Smooth muscle cell of the pulmonary artery (primary cell): Measurements from ENCODE around the gene KRTAP10-2. TPM values are rescaled to one million over a fixed set of nuclear protein-coding genes. Genes with fewer than 3 reads are reported as not detected.

ENCODE experiments used
- total RNA-seq: library from RNA; depleted of rRNA; stranded (reverse); fragments of >200 nt; gene quantifications from 2 replicates; pipeline ENCODE4 v1.2.3, GENCODE V29; 2014

KRTAP10-2 gene
- not detected in 2 replicates for total RNA-seq

DNA sequence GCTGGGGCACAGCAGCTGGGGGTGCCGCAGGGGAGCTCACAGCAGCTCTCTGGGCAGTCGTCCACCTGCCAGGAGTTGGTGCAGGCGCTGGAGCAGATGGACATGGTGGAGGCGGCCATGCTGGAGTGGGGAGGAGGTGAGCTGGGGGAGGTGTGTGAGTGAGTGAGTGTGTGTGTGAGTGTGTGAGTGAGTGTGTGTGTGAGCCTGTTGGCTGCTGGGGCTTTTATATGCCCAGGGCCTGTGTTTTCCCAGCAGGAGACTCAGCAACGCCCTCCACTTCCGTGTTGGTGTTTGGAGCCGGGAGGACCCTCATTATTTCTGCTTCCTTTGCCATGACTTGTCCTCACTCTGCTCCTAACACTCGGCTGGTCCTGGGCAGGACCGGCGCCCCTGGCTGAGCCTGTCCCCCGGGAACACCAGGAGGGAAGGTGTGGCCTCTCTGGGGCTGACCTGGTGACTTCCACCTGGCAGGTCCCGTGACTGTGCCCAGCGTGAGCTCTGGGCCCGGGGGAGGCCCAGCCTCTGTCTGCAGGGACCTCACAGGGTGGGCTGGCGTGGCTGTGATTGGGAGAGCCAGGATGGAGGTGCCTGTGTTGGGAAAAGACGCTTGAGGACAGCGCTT, at the start of gene KRTAP10-2:
Gene KRTAP10-2, minus strand, starts transcription at position 166 of the 622 bp plus-strand sequence. Its CDS starts 47 bp downstream, at position 119.

GRCh38 chr21:44600118-44600978, 49.0 kb upstream of the KRTAP10-2 start, which contains the start of gene KRTAP10-7:
KRTAP10-7 (plus strand) TSS chr21:44600597; CDS start chr21:44600622, 25 bp downstream.

DNA sequence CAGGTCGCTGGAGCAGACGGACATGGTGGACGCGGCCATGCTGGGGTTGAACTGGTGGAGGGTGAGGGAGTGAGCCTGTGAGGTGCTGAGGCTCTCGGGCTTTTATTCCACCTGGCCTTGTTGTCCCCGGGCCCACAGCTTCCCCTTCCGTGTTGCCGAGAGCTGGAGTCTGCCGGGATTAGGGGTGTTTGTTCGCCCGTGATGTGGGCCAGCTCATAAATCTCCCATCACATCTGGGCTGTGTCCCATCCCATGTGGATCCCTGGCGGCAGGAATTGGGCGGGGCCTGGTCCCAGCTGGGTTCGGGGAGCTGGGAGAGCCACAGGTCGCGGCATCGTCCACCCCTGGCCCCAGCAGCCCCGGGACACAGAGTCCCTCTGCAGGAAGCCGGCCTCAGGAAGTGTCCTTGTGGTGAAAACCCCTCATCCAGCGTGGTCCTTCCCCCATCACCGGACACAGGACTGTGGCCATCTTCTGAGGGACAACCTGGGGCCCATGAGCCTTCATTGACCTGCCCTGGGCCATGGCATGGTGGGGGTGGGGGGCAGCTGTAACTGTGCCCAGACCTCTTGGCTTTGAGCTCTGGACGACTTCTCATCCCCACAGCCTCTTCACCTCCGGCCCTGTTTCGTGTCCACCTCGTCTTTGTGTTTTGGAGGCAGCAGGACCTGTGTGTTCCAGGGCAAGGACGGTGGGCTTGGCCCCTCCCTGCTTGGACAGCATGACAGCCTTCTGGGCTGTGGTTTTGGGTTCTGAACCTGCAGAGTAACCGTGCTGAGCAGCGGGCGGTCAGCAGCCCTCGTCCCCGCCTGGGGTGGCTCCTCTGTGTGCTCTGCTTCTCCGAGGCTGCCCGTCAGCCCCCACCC, 41.4 kb upstream of the KRTAP10-2 start, which contains the start of gene KRTAP10-6:
Gene KRTAP10-6, minus strand, starts transcription at position 60 of the 866 bp plus-strand sequence. Its CDS starts 21 bp downstream, at position 39.

DNA sequence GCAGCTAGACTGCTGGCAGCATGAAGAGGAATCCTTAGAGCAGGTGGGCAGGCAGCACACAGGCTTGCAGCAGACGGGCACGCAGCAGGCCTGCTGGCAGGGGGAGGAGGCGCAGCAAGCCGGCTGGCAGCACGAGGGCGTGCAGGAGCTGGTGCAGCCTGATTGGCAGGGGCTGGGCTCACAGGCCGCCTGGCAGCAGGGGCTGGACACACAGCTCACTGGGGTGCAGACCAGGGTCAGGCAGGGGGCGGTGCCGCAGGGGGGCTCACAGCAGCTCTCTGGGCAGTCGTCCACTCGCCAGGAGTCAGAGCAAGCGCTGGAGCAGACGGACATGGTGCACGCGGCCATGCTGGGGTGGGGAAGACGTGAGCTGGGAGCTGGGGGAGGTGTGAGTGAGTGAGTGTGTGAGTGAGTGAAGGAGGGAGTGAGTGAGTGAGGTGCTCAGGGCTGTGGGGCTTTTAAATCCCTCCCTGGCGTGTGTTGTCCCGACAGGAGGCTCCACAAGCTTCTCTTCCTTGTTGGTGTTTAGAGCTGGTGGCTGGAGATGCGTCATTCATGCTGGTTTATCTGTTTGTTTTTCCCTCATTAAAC, 29.0 kb upstream of the KRTAP10-2 start, which contains the start of gene KRTAP10-5:
Gene KRTAP10-5, minus strand, starts transcription at position 374 of the 591 bp plus-strand sequence. Its CDS starts 26 bp downstream, at position 348.

DNA sequence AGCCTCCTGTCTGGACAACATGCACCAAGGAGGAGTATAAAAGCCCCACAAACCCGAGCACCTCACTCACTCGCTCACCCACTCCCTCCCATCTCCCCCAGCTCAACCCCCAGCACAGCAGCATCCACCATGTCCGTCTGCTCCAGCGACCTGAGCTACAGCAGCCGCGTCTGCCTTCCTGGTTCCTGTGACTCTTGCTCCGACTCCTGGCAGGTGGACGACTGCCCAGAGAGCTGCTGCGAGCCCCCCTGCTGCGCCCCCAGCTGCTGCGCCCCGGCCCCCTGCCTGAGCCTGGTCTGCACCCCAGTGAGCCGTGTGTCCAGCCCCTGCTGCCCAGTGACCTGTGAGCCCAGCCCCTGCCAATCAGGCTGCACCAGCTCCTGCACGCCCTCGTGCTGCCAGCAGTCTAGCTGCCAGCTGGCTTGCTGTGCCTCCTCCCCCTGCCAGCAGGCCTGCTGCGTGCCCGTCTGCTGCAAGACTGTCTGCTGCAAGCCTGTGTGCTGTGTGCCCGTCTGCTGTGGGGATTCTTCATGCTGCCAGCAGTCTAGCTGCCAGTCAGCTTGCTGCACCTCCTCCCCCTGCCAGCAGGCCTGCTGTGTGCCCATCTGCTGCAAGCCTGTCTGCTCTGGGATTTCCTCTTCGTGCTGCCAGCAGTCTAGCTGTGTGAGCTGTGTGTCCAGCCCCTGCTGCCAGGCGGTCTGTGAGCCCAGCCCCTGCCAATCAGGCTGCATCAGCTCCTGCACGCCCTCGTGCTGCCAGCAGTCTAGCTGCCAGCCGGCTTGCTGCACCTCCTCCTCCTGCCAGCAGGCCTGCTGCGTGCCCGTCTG, 22.5 kb upstream of the KRTAP10-2 start, which contains the start of gene KRTAP10-4:
Gene KRTAP10-4, plus strand, starts transcription at position 100 of the 827 bp plus-strand sequence. Its CDS starts 30 bp downstream, at position 130.

GRCh38 chr21:44558695-44559094, 7.4 kb upstream of the KRTAP10-2 start, which contains the start of gene KRTAP10-3:
KRTAP10-3 (minus strand) TSS chr21:44558795; CDS start chr21:44558715, 80 bp downstream.

GRCh38 chr21:44539991-44540666, 11.2 kb downstream of the KRTAP10-2 start, which contains the start of gene KRTAP10-1:
KRTAP10-1 (minus strand) TSS chr21:44540195; CDS start chr21:44540150, 45 bp downstream.

Other genes with a start within 250 kb of the KRTAP10-2 start
- gene CFAP410, start 212.1 kb downstream of the KRTAP10-2 start, total RNA-seq = 9.1 and 11.8 TPM in 2 replicates
- under 0.01 TPM in 1 of 2 replicates, not detected in the other for gene TRPM2, start 197.9 kb downstream of the KRTAP10-2 start, total RNA-seq
- 0.26 and 0.65 TPM in 2 replicates for gene LRRC3, start 96.0 kb downstream of the KRTAP10-2 start, total RNA-seq
- not detected in 2 replicates for gene KRTAP10-1, start 11.3 kb downstream of the KRTAP10-2 start, total RNA-seq
- not detected in 2 replicates for gene KRTAP10-3, start 7.3 kb upstream of the KRTAP10-2 start, total RNA-seq
- gene KRTAP10-4, start 22.2 kb upstream of the KRTAP10-2 start, total RNA-seq = not detected in 2 replicates
- not detected in 2 replicates for gene KRTAP10-5, start 29.1 kb upstream of the KRTAP10-2 start, total RNA-seq
- gene KRTAP10-6, start 41.0 kb upstream of the KRTAP10-2 start, total RNA-seq = not detected in 2 replicates
- not detected in 2 replicates for gene KRTAP10-7, start 49.1 kb upstream of the KRTAP10-2 start, total RNA-seq
- gene KRTAP10-8, start 60.6 kb upstream of the KRTAP10-2 start, total RNA-seq = not detected in 2 replicates
- not detected in 2 replicates for gene KRTAP10-9, start 75.6 kb upstream of the KRTAP10-2 start, total RNA-seq
- gene KRTAP10-10, start 85.9 kb upstream of the KRTAP10-2 start, total RNA-seq = not detected in 2 replicates
- not detected in 2 replicates for gene KRTAP10-11, start 94.9 kb upstream of the KRTAP10-2 start, total RNA-seq
- not detected in 2 replicates for gene KRTAP12-4, start 103.2 kb upstream of the KRTAP10-2 start, total RNA-seq
- not detected in 2 replicates for gene KRTAP12-3, start 106.4 kb upstream of the KRTAP10-2 start, total RNA-seq
- gene KRTAP12-2, start 115.4 kb upstream of the KRTAP10-2 start, total RNA-seq = not detected in 2 replicates
- gene KRTAP12-1, start 130.7 kb upstream of the KRTAP10-2 start, total RNA-seq = not detected in 2 replicates
- gene KRTAP10-12, start 145.7 kb upstream of the KRTAP10-2 start, total RNA-seq = not detected in 2 replicates
- not detected in 2 replicates for gene TSPEAR, start 160.1 kb upstream of the KRTAP10-2 start, total RNA-seq